K562 (cell line): ENCODE data around the gene EGFL7. TPM values are rescaled to one million over a fixed set of nuclear protein-coding genes. Genes with fewer than 3 reads are reported as not detected.

Experiments
- ATF7 ChIP-seq: fragments of 450-650 bp; IDR thresholded peaks from 2 replicates; pipeline ENCODE4 v1.7.1; 2014; ENCODE audit warnings: mild to moderate bottlenecking, moderate library complexity
- FUS ChIP-seq: fragments of 200-400 bp; formaldehyde crosslinking; optimal IDR thresholded peaks from 2 replicates; pipeline ENCODE3; 2017; ENCODE audit warnings: low read depth, low read length
- HDAC1 ChIP-seq, 2 experiments: fragments of 450-650 bp; IDR thresholded peaks; 2 replicates each; pipeline ENCODE4 v1.6.1; 2016 to 2017; ENCODE audit warnings: inconsistent platforms in 1 of 2, mild to moderate bottlenecking in 1 of 2, moderate library complexity in 1 of 2
- NONO ChIP-seq, 2 experiments: fragments of 200-400 bp in 1 of 2; fragments of 450-650 bp in 1 of 2; formaldehyde crosslinking in 1 of 2; IDR thresholded peaks; 2 replicates each; pipeline ENCODE4 v1.6.1; 2017; ENCODE audit warnings: low read depth in 2 of 2, mild to moderate bottlenecking in 2 of 2, moderate library complexity in 2 of 2, low read length in 1 of 2
- polyA plus RNA-seq, 8 experiments: library from polyadenylated mRNA; depleted of rRNA in 4 of 8; stranded (reverse) in 5 of 8; unstranded in 3 of 8; fragments of >200 nt; fragmentation: Nextera tagmentation in 2 of 8; fragmentation: Illumina TruSeq in 1 of 8; extraction: Ambion mirVana in 2 of 8; extraction: Trizol in 1 of 8; gene quantifications; 2 replicates each; pipeline versions ENCODE4 v1.2.1 to v1.2.3, GENCODE V29; 2011 to 2014; ENCODE audit warnings: inconsistent platforms in 1 of 8, missing spikeins in 1 of 8
- total RNA-seq, 7 experiments: library from RNA; depleted of rRNA in 6 of 7; stranded (reverse); fragments of >200 nt in 6 of 7; fragmentation: Illumina TruSeq in 2 of 7; extraction: Trizol in 2 of 7; gene quantifications; 2 replicates each; pipeline versions ENCODE4 v1.2.1 to v1.2.3, GENCODE V29; 2011 to 2021; ENCODE audit warnings: low replicate concordance in 1 of 7
- TF ChIP-seq, protein P1 (sequence below), 2 experiments: fragments of 200-800 bp in 1 of 2; sonication (Bioruptor generic) in 1 of 2; sonication (generic) in 1 of 2; formaldehyde crosslinking in 1 of 2; IDR thresholded peaks in 1 of 2; conservative IDR thresholded peaks in 1 of 2; 2 replicates each; pipeline versions ENCODE4 v1.5.0 to v1.6.1; 2016 to 2020; ENCODE audit warnings: missing compliant biosample characterization in 1 of 2, missing genetic modification characterization in 1 of 2, missing genetic modification reagents in 1 of 2
- TF ChIP-seq, protein P2 (sequence below): fragments of 250-450 bp; sonication (Bioruptor Pico); IDR thresholded peaks from 2 replicates; pipeline ENCODE4 v1.9.0; 2021; ENCODE audit warnings: mild to moderate bottlenecking
- TF ChIP-seq, protein P3 (sequence below): sonication (generic); formaldehyde crosslinking; IDR thresholded peaks from 2 replicates; pipeline ENCODE4 v1.8.0; 2022; ENCODE audit warnings: mild to moderate bottlenecking, missing genetic modification reagents
- TF ChIP-seq, protein P4 (sequence below): sonication (generic); formaldehyde crosslinking; IDR thresholded peaks from 2 replicates; pipeline ENCODE4 v1.4.0; 2020; ENCODE audit warnings: mild to moderate bottlenecking, missing genetic modification reagents
- TF ChIP-seq, protein P5 (sequence below): fragments of 250-450 bp; sonication (Bioruptor Pico); IDR thresholded peaks from 2 replicates; pipeline ENCODE4 v1.4.0; 2020
- TF ChIP-seq, protein P6 (sequence below): fragments of 450-650 bp; formaldehyde crosslinking; IDR thresholded peaks from 2 replicates; pipeline ENCODE4 v1.4.0; 2022; ENCODE audit warnings: mild to moderate bottlenecking, moderate library complexity

EGFL7 gene
- total and polyA plus RNA-seq, 9 of the 15 experiments (the other 6 are each of a cell fraction or from before 2014, with no cell fraction given): 1.5 to 286 (median 55.5) TPM

DNA sequence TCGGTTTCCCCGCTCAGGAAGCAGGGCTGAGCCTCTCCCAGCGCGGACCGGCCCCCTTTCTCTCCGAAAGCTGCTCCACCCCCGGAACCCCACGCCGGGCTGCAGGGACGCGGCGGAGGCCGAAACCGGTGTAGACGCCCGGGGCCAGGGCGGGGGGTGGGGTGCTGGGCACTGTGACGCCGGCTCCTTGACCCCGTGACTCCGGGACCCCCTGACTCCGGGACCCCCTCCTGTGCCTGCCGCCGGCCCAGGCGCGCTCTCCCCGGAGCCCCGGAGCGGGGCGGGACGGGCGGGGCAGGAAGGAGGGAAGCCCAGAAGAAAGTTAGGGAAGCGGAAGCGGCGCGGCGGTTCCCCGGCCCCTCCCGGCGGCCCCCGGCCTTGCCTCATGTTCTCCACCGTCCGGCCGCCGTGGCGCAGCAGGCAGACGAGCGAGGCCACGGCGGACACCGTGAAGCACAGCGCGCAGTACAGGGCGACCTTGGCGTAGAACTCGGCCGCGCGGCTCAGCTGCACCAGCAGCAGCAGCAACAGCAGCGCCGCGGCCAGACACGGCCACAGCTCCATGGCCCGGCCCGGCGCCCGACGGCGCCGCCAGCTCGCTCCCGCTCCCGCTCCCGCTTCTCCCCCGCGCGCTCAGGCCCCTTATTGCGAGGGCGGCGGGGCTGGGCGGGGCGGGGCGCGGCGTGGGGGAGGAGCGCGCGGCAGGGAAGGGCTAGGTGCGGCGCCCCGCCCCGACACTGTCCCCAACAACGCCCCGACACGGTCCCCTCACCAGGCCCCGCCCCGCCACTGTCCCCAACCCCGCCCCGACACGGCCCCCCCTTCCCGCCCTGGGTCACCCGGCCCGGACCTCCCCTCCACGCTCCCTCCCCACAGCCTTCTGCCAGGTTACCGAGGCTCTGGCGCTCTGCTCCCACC, 24.3 kb downstream of the EGFL7 start, which contains the start of gene AGPAT2 (continued):
- TF ChIP-seq, protein P1, sequence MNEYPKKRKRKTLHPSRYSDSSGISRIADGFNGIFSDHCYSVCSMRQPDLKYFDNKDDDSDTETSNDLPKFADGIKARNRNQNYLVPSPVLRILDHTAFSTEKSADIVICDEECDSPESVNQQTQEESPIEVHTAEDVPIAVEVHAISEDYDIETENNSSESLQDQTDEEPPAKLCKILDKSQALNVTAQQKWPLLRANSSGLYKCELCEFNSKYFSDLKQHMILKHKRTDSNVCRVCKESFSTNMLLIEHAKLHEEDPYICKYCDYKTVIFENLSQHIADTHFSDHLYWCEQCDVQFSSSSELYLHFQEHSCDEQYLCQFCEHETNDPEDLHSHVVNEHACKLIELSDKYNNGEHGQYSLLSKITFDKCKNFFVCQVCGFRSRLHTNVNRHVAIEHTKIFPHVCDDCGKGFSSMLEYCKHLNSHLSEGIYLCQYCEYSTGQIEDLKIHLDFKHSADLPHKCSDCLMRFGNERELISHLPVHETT (CRISPR knock-in tag; conservative IDR thresholded peaks at IDR 0.05 in 1 of 2, IDR thresholded peaks at IDR 0.05 in 1 of 2): peak in 1 of 2 experiments; percentile 96; a peak in 2 of 4 replicates
- TF ChIP-seq, protein P2, sequence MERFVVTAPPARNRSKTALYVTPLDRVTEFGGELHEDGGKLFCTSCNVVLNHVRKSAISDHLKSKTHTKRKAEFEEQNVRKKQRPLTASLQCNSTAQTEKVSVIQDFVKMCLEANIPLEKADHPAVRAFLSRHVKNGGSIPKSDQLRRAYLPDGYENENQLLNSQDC (CRISPR knock-in tag): no peak
- peak; percentile 68 to 94; a peak in 3 of 4 replicates for TF ChIP-seq NONO (IDR thresholded peaks at IDR 0.05; ENCODE audit: low read depth in 2 of 2, low read length in 1 of 2)
- TF ChIP-seq FUS: peak; percentile 63
- peak in 1 of 2 experiments; percentile 70; a peak in 2 of 4 replicates for TF ChIP-seq HDAC1 (IDR thresholded peaks at IDR 0.05)
- TF ChIP-seq, protein P3, sequence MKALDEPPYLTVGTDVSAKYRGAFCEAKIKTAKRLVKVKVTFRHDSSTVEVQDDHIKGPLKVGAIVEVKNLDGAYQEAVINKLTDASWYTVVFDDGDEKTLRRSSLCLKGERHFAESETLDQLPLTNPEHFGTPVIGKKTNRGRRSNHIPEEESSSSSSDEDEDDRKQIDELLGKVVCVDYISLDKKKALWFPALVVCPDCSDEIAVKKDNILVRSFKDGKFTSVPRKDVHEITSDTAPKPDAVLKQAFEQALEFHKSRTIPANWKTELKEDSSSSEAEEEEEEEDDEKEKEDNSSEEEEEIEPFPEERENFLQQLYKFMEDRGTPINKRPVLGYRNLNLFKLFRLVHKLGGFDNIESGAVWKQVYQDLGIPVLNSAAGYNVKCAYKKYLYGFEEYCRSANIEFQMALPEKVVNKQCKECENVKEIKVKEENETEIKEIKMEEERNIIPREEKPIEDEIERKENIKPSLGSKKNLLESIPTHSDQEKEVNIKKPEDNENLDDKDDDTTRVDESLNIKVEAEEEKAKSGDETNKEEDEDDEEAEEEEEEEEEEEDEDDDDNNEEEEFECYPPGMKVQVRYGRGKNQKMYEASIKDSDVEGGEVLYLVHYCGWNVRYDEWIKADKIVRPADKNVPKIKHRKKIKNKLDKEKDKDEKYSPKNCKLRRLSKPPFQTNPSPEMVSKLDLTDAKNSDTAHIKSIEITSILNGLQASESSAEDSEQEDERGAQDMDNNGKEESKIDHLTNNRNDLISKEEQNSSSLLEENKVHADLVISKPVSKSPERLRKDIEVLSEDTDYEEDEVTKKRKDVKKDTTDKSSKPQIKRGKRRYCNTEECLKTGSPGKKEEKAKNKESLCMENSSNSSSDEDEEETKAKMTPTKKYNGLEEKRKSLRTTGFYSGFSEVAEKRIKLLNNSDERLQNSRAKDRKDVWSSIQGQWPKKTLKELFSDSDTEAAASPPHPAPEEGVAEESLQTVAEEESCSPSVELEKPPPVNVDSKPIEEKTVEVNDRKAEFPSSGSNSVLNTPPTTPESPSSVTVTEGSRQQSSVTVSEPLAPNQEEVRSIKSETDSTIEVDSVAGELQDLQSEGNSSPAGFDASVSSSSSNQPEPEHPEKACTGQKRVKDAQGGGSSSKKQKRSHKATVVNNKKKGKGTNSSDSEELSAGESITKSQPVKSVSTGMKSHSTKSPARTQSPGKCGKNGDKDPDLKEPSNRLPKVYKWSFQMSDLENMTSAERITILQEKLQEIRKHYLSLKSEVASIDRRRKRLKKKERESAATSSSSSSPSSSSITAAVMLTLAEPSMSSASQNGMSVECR: peak; percentile 69
- TF ChIP-seq, protein P4, sequence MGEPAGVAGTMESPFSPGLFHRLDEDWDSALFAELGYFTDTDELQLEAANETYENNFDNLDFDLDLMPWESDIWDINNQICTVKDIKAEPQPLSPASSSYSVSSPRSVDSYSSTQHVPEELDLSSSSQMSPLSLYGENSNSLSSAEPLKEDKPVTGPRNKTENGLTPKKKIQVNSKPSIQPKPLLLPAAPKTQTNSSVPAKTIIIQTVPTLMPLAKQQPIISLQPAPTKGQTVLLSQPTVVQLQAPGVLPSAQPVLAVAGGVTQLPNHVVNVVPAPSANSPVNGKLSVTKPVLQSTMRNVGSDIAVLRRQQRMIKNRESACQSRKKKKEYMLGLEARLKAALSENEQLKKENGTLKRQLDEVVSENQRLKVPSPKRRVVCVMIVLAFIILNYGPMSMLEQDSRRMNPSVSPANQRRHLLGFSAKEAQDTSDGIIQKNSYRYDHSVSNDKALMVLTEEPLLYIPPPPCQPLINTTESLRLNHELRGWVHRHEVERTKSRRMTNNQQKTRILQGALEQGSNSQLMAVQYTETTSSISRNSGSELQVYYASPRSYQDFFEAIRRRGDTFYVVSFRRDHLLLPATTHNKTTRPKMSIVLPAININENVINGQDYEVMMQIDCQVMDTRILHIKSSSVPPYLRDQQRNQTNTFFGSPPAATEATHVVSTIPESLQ (CRISPR knock-in tag): no peak
- TF ChIP-seq, protein P5, sequence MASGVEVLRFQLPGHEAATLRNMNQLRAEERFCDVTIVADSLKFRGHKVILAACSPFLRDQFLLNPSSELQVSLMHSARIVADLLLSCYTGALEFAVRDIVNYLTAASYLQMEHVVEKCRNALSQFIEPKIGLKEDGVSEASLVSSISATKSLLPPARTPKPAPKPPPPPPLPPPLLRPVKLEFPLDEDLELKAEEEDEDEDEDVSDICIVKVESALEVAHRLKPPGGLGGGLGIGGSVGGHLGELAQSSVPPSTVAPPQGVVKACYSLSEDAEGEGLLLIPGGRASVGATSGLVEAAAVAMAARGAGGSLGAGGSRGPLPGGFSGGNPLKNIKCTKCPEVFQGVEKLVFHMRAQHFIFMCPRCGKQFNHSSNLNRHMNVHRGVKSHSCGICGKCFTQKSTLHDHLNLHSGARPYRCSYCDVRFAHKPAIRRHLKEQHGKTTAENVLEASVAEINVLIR: no peak
- peak; percentile 71 for TF ChIP-seq ATF7
- TF ChIP-seq, protein P6, sequence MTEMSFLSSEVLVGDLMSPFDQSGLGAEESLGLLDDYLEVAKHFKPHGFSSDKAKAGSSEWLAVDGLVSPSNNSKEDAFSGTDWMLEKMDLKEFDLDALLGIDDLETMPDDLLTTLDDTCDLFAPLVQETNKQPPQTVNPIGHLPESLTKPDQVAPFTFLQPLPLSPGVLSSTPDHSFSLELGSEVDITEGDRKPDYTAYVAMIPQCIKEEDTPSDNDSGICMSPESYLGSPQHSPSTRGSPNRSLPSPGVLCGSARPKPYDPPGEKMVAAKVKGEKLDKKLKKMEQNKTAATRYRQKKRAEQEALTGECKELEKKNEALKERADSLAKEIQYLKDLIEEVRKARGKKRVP (CRISPR knock-in tag): no peak
